NCI-H1092 (cell line): ENCODE measurements around the gene IFFO2.
A peak's percentile ranks its signal among the peaks of the same experiment; 100 is the strongest.

ENCODE experiments used
- DNase-seq: peaks from one replicate; lab custom pipeline; 2025; lab: John Stamatoyannopoulos, UW

Gene IFFO2

GRCh38 chr1:18956193-18957135, at the start of gene IFFO2:
IFFO2 (minus strand) TSS chr1:18956676; CDS start chr1:18956332, 344 bp downstream.
- peak; percentile 91 for DNase-seq

DNA sequence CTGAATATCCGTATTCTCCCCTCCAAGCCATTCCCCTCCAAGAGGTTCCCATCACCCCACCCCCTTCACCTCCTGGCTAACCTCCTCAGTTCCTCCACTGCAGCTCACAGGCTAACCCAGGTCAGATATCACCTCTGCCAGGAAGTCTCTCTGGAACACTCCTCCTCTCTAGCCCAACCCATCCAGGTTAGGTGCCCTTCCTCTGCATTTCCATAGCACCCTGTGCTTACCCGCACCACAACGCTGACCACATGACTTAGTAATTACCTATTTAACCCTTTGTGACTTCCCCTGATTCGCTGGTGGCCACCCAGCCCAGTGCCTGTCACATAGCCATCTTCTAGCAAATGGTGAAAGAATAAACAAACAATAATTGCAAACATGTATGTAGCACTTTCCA, 49.5 kb upstream of the IFFO2 start:
- no peak for DNase-seq

DNA sequence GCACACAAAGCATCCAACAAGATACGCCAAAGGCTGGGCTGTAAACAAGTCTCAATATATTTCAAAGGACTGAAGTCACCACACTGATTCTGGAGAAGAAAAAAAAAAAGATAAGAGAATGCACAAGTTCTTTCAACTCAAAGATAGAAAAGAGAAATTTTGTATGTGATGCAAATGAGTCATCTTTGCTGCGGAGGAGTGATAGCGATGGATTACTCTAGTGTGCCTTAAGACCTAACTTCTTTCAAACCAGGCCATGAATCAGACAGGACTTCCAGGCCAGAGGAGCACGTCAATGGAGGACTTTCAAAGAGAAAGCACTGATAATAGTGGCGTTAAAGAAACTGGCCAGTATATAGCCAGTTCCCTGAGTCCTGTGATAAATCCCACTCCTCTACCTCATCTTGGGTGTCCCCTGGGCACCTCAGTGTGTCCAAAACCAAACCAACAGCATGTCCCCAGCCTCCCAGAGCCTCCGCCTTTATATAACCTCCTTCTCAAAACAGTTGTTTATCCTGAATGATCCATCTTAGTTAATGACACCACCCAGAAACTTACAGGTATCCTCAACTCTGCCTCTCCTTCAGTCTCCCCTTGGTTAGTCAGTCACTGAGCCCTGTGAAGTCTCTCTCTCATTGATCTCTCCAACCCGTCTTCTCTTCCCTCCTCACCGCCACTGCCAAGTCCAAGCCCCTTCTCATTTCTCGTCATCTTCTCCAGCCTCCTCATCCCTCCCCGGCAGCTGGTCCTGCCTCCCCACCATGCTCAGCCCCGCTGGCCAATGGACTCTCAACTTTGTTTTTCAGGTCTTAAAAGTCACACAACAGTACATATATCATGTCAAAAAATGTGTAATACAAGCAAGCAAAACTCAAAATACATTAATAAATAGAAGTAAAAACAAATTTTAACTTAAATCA, 47.2 kb upstream of the IFFO2 start:
- DNase-seq: no peak

- DNase-seq: no peak
Measured at GRCh38 chr1:19000065-19000464, 43.6 kb upstream of the IFFO2 start.

DNA sequence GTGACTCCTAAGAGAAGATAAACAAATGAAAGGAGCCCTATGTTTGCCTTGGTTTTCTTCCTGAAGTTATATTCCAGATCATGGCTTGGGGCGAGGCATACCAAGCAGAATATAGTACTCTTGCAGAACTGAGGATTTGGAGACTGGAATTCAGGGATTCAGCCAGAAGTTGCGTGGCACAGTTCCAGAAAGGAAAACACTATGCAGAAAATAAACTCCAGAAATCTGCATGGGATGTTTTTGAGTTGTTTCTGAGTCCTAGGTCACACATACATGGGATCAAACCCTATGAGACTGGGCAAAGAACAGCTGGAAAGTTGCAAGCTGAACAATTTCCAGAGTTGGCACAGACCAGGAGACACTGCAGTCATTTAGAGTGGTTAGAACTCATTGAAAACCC, 42.9 kb upstream of the IFFO2 start:
- DNase-seq: no peak

- no peak for DNase-seq
Measured at GRCh38 chr1:18998016-18998724, 41.7 kb upstream of the IFFO2 start.

GRCh38 chr1:18997508-18997907, 41.0 kb upstream of the IFFO2 start:
- DNase-seq: no peak

DNA sequence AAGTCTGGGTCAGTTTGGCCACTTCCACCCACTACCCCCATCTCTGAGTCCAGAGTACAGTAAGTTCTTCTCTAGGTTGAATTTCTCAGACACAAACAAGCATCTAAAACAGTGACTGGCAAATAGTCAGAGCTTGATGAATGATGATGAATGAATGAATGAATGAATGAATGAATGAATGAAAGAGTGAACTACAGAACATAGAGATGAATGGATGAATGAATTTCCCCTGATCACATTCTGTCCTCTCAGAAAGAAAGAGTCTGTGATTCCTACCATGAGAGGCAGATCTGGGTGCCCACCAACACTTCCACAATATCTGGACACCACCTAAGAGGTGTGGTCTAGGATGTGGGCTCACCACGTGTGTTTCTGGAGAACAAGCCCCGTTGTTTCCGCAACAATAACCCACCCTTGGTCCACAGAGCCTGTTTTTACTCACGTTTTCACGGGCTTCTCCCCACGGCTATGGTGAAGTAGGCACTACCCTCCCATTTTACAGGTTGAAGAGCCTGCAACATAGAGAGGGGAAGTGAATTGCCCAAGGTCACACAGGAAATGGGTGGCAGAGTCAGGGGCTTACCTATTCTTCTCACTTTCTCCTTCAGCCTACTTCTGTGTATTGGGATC, 40.2 kb upstream of the IFFO2 start:
- no peak for DNase-seq

DNA sequence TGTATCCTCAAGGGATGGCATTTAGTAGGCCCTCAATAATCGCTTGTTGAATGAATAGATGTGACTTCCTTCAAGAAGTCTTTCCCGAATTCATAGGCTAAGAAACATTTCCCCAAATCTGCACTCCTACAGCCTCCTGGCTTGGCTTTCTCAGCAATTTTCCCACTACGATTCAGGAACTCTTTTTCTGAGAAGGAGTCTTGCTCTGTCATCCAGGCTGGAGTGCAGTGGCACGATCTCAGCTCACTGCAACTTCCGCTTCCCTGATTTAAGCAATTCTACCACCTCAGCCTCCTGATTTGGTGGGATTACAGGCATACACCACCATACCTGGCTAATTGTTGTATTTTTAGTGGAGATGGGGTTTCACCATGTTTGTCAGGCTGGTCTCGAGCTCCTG, 37.9 kb upstream of the IFFO2 start:
- DNase-seq: no peak

GRCh38 chr1:18992646-18993045, 36.2 kb upstream of the IFFO2 start:
- no peak for DNase-seq

- no peak for DNase-seq
Measured at GRCh38 chr1:18991585-18991984, 35.1 kb upstream of the IFFO2 start.

DNA sequence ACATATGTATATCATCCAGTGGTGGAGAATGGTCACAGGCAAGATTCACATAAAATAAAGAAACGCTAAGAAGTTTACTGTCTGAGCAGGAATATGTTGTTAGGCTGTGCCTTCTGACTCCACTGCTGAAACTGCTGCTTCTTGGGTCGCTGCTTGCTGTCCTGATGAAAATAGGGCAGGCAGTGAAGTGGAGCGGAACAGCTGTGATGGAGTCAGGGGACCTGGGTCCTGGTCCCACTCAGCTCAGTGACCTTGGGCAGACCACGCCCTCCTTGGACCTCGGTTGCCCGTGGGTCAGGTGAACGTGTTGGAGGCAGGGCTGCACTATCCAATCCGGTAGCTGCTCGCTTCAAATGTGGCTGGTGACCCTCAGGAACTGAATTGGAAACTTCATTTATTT, 33.4 kb upstream of the IFFO2 start:
- DNase-seq: no peak

DNA sequence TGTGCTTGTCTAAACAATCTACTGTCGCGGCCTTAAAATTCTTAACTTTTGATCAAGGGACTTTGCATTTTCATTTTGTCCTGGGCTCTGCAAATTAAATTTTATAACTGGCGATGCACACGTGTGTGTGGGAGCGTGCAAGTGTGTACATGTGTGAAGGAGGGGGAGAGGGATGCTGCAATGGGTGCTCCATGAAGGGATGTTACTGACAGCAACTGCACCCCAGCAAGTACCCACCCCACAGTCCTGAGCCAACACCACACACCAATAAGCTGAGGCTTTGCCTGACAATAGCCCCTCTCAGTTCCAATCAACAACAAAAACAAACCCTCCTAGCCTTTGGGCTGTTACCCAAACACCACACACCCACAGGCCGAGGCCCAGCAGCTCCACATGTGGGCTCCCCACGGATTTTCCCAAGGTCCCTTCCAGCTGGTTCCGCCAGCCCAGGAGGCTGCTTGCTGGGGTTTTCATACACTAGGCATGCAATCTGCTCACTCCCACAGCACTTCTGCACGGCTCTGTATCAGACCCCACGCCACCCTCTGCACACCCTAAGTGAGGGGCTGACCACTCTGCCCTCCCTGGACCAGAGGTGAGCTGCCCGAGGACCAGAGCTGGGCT, 32.8 kb upstream of the IFFO2 start:
- DNase-seq: no peak

GRCh38 chr1:18981242-18981641, 24.8 kb upstream of the IFFO2 start:
- DNase-seq: no peak

DNA sequence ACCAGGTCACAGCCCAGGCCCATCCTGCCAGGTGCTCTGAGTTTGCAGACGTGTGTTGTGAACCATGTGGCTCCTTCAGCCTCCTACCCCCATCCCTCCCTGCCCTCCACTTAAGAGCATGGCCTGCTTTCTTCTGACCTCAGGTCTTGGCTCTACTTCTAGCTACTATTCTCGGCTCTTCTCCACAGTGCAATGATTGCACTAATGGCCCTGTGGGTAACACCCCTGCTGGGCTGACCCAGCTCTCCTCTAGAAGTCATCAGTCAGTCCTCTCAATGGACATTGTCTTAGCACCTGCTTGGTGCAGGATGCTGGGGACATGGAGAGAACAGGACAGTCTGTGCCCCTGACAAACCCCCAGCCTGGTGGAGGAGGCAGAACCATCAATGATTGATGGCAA, 22.2 kb upstream of the IFFO2 start:
- DNase-seq: no peak

- no peak for DNase-seq
Measured at GRCh38 chr1:18977428-18977827, 21.0 kb upstream of the IFFO2 start.

- no peak for DNase-seq
Measured at GRCh38 chr1:18976096-18976495, 19.6 kb upstream of the IFFO2 start.

GRCh38 chr1:18974606-18975005, 18.1 kb upstream of the IFFO2 start:
- no peak for DNase-seq

DNA sequence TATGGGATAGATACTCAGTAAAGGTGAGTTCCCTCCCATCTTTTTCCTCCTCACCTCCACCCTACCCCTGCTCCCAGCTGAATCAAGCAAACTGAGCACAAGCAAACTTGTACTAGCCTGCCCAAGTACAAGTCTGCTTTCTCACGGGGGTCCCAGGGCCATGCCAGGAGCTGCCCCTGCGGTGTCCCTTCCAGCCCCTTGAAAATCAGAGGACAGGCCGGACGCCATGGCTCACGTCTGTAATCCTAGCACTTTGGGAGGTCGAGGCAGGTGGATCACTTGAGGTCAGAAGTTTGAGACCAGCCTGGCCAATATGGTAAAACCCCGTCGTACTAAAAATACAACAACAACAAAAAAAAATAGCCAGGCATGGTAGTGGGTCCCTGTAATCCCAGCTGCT, 17.5 kb upstream of the IFFO2 start:
- no peak for DNase-seq

DNA sequence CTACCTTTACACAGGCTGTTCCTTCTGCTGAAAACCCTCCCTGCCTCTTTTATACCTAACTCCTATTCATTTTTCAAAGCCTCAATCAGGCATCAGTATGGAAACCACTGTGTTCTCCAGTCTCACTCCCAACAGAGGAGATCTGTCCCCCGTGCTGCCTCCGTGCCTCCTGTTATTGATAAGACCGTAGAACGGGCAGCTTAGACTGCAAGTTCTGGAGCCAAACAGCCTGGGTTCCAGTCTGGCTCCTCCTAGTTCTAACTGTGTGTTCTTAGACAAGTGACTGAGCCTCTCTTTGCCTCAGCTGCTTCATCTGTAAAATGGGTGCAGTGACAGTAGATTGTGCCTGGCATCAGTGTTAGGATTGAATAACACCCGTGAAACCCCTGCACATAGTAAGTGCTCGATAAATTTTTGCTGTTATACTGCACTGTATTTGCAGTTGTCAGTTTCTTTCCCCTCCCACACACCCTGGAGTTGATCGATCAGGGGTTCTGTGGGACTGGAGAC, 17.0 kb upstream of the IFFO2 start:
- DNase-seq: no peak

- no peak for DNase-seq
Measured at GRCh38 chr1:18972991-18973390, 16.5 kb upstream of the IFFO2 start.
